Activated T-helper 2 cell treated with anti-CD3 and anti-CD28 coated beads, Interferon-gamma antibody, Interleukin-2, Interleukin-4, amounts not matched to agents 10 μg/mL and 5 μg/mL and 100 μg/mL, durations not matched to agents 14 hours and 24 hours and 36 hours (primary cell): ENCODE measurements around the gene TIGD4. TPM values are rescaled to one million over a fixed set of nuclear protein-coding genes. Genes with fewer than 3 reads are reported as not detected.

ENCODE experiments used
- DNase-seq: peaks from one replicate; pipeline ENCODE4 v3.0.0; 2021; ENCODE audit warnings: low spot score
- H3K27ac Mint-ChIP-seq: one replicate; pipeline ENCODE4 v1.8.0; 2021; ENCODE audit warnings: mixed read lengths
- H3K27me3 Mint-ChIP-seq: one replicate; pipeline ENCODE4 v1.8.0; 2021; ENCODE audit warnings: low read depth, mixed read lengths
- H3K36me3 Mint-ChIP-seq: one replicate; pipeline ENCODE4 v1.8.0; 2021; ENCODE audit warnings: low read depth, mixed read lengths
- H3K4me1 Mint-ChIP-seq: one replicate; pipeline ENCODE4 v1.8.0; 2021; ENCODE audit warnings: low read depth, mixed read lengths
- H3K4me3 Mint-ChIP-seq: one replicate; pipeline ENCODE4 v1.8.0; 2021; ENCODE audit warnings: low read depth, mild to moderate bottlenecking, moderate library complexity, mixed read lengths
- H3K9me3 Mint-ChIP-seq: one replicate; pipeline ENCODE4 v1.8.0; 2021; ENCODE audit warnings: mixed read lengths
- intact Hi-C: fragments of 100-400 bp; cut with micrococcal nuclease; formaldehyde crosslinking; loops from one replicate; pipeline ENCODE4 v1.15.1; 2023
- total RNA-seq: library from RNA; stranded (reverse); gene quantifications from 2 replicates; pipeline ENCODE4 v1.2.3, GENCODE V29; 2022

The TIGD4 gene
- total RNA-seq, 1 donor from 2014 or later, result 0.23 TPM

GRCh38 chr4:152734015-152734698 lies 45.4 kb downstream of the TIGD4 start:
- Mint-ChIP-seq H3K36me3 (no peaks in the 10 kb centered on the region), H3K27ac (no peak overlapping the region), H3K9me3 (no peaks in the 10 kb centered on the region), H3K27me3 (peaks cover 8% of the 10 kb centered on the region), H3K4me3 (no peak overlapping the region), H3K4me1 (peaks cover 4% of the 10 kb centered on the region)
- intact Hi-C loops, result loop anchor here (10.0 kb wide), 1 partner anchor 89 kb away; no protein-coding TSS in a partner anchor
- no peak for DNase-seq

- peaks cover 4% of the 10 kb centered on the region for H3K4me1 Mint-ChIP-seq
- intact Hi-C loops, result loop anchor here (10.0 kb wide), 1 partner anchor 87 kb away; no protein-coding TSS in a partner anchor
- no peaks in the 10 kb centered on the region for H3K9me3 Mint-ChIP-seq
Measured at GRCh38 chr4:152731997-152732396, 47.5 kb downstream of the TIGD4 start.

GRCh38 chr4:152729466-152729865 lies 50.1 kb downstream of the TIGD4 start:
- no peak for DNase-seq
- H3K27ac Mint-ChIP-seq, result no peak overlapping the region
- H3K4me1 Mint-ChIP-seq, result no peaks in the 10 kb centered on the region
- no peak overlapping the region for H3K4me3 Mint-ChIP-seq
- H3K9me3 Mint-ChIP-seq, result no peaks in the 10 kb centered on the region
- intact Hi-C loops, result no loop called here
- peaks cover 9% of the 10 kb centered on the region for H3K27me3 Mint-ChIP-seq
- no peaks in the 10 kb centered on the region for H3K36me3 Mint-ChIP-seq

More at GRCh38 chr4:152731997-152732396, 47.5 kb downstream of the TIGD4 start:
- no peak for DNase-seq
- Mint-ChIP-seq H3K4me3 (no peak overlapping the region), H3K36me3 (no peaks in the 10 kb centered on the region), H3K27me3 (peaks cover 13% of the 10 kb centered on the region), H3K27ac (no peak overlapping the region)

- DNase-seq, result no peak
- H3K4me1 Mint-ChIP-seq, result no peaks in the 10 kb centered on the region
- intact Hi-C loops, result no loop called here
- H3K27me3 Mint-ChIP-seq, result peaks cover 9% of the 10 kb centered on the region
- H3K4me3 Mint-ChIP-seq, result no peak overlapping the region
- H3K27ac Mint-ChIP-seq, result no peak overlapping the region
- no peaks in the 10 kb centered on the region for H3K36me3 Mint-ChIP-seq
- H3K9me3 Mint-ChIP-seq, result no peaks in the 10 kb centered on the region
Measured at GRCh38 chr4:152728343-152728742, 51.2 kb downstream of the TIGD4 start.

GRCh38 chr4:152727784-152728183 lies 51.7 kb downstream of the TIGD4 start:
- DNase-seq, result no peak
- Mint-ChIP-seq H3K27ac (no peak overlapping the region), H3K36me3 (no peaks in the 10 kb centered on the region), H3K27me3 (peaks cover 12% of the 10 kb centered on the region), H3K9me3 (no peaks in the 10 kb centered on the region), H3K4me3 (no peak overlapping the region), H3K4me1 (peaks cover 2% of the 10 kb centered on the region)
- intact Hi-C loops, result no loop called here

GRCh38 chr4:152724494-152724893 lies 55.0 kb downstream of the TIGD4 start:
- peaks cover 21% of the 10 kb centered on the region for H3K27me3 Mint-ChIP-seq
- H3K36me3 Mint-ChIP-seq, result no peaks in the 10 kb centered on the region
- H3K27ac Mint-ChIP-seq, result no peak overlapping the region
- H3K4me3 Mint-ChIP-seq, result no peak overlapping the region
- DNase-seq, result no peak
- intact Hi-C loops, result no loop called here
- no peaks in the 10 kb centered on the region for H3K9me3 Mint-ChIP-seq
- peaks cover 2% of the 10 kb centered on the region for H3K4me1 Mint-ChIP-seq

GRCh38 chr4:152723236-152723635 lies 56.3 kb downstream of the TIGD4 start:
- H3K4me3 Mint-ChIP-seq, result no peak overlapping the region
- H3K27me3 Mint-ChIP-seq, result peaks cover 25% of the 10 kb centered on the region
- peaks cover 2% of the 10 kb centered on the region for H3K4me1 Mint-ChIP-seq
- H3K9me3 Mint-ChIP-seq, result no peaks in the 10 kb centered on the region
- H3K27ac Mint-ChIP-seq, result no peak overlapping the region
- intact Hi-C loops, result no loop called here
- DNase-seq, result no peak
- H3K36me3 Mint-ChIP-seq, result no peaks in the 10 kb centered on the region

GRCh38 chr4:152719801-152720556 lies 59.6 kb downstream of the TIGD4 start:
- intact Hi-C loops, result no loop called here
- Mint-ChIP-seq H3K4me3 (no peak overlapping the region), H3K27ac (no peak overlapping the region), H3K36me3 (no peaks in the 10 kb centered on the region), H3K27me3 (peaks cover 20% of the 10 kb centered on the region), H3K9me3 (peaks cover 6% of the 10 kb centered on the region), H3K4me1 (peaks cover 2% of the 10 kb centered on the region)
- no peak for DNase-seq

Other genes with a start within 250 kb of the TIGD4 start
- 37.8 and 47.3 TPM in 2 replicates for gene FBXW7, start 243.6 kb downstream of the TIGD4 start, total RNA-seq
- 10.3 and 12.1 TPM in 2 replicates for gene TMEM154, start 99.7 kb downstream of the TIGD4 start, total RNA-seq
- gene ARFIP1, start 224 bp upstream of the TIGD4 start, total RNA-seq, result 16.6 and 16.7 TPM in 2 replicates
- 0.07 TPM in 2 replicates for gene FHDC1, start 156.6 kb upstream of the TIGD4 start, total RNA-seq